HepG2 (cell line): ENCODE data around the gene KRT33A.
"Not testable (repeated sequence)": the region's sequence is repeated elsewhere in the genome, so short reads cannot be mapped to it uniquely, and the experiment has no call there.

Source experiments
- CBX1 ChIP-seq: IDR thresholded peaks from one replicate; pipeline ENCODE4 v1.6.1; 2016; ENCODE audit warnings: antibody characterized with exemption, low read depth
- ZNF724P ChIP-seq: sonication (generic); formaldehyde crosslinking; IDR thresholded peaks from 2 replicates; pipeline ENCODE4 v1.8.0; 2022; ENCODE audit warnings: missing genetic modification reagents, borderline replicate concordance
- TF ChIP-seq, protein P1 (sequence below): sonication (generic); formaldehyde crosslinking; conservative IDR thresholded peaks from 2 replicates; pipeline ENCODE4 v1.8.1; 2023; ENCODE audit warnings: missing genetic modification reagents

DNA sequence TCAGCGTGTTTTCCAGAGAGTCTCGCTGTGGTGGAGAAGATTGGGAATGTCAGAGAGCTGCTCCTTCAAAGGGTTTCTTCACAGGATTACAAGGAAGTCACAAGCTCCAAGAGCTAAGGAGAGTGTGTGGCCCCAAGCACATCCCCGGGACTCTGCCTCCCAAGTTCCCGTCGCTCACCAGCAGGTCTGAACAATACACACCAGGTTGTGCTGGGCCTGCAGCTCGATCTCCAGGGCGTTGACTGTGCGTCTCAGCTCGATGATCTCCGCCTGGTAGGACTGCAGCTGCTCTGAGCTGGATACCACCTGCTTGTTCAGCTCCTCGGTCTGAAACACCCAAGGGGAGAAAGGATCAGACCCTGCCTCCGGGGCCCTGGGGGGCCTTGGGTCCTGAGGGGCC, 44.4 kb upstream of the KRT33A start:
- TF ChIP-seq, protein P1, sequence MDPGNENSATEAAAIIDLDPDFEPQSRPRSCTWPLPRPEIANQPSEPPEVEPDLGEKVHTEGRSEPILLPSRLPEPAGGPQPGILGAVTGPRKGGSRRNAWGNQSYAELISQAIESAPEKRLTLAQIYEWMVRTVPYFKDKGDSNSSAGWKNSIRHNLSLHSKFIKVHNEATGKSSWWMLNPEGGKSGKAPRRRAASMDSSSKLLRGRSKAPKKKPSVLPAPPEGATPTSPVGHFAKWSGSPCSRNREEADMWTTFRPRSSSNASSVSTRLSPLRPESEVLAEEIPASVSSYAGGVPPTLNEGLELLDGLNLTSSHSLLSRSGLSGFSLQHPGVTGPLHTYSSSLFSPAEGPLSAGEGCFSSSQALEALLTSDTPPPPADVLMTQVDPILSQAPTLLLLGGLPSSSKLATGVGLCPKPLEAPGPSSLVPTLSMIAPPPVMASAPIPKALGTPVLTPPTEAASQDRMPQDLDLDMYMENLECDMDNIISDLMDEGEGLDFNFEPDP, result not testable (repeated sequence)
- not testable (repeated sequence) for TF ChIP-seq CBX1; ZNF724P (CRISPR knock-in tag)
